Measurements from ENCODE around the gene SUSD4.

DNA sequence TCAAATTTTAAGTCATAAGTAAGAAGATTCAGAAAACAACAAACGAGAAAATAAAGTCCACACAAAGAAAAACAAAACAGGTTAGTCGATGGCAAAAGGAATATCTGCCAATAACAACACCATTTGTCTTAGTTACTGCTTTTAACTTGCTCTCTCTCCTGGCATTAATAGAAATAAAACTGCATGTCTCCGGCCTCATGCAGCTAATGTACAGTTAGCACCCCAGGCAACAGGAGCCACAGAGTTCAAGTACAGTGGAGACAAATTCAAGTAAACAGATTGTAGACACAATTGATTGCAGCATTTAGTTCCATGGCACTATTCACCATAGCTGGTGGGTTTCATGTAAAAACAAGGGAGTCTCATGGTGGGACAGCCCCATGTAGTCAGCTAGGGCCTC is 33.5 kb downstream of the SUSD4 start:
- TF ChIP-seq RCOR1 (IDR thresholded peaks at IDR 0.05; ENCODE audit: low read length) (no peak), GABPA (IDR thresholded peaks at IDR 0.05; ENCODE audit: low read depth) (no peak), CTCF (IDR thresholded peaks at IDR 0.05) (no peak), RAD21 (IDR thresholded peaks at IDR 0.05; ENCODE audit: low read length) (no peak)

Measured in SK-N-SH (cell line).